Omental fat pad (tissue), 4 donors: ENCODE measurements around the gene SMIM28. TPM values are rescaled to one million over a fixed set of nuclear protein-coding genes. Genes with fewer than 3 reads are reported as not detected.

Experiments used
- ATAC-seq: fragments of 150-250 bp; one replicate; pipeline ENCODE4 v1.9.1; 2016; ENCODE audit warnings: mild to moderate bottlenecking, moderate library complexity; ENCODE audit not compliant: low FRiP score
- DNase-seq: peaks from one replicate; pipeline ENCODE4 v3.0.0-alpha.2; 2019; ENCODE audit warnings: low spot score
- CTCF ChIP-seq, 3 donors: fragments of 450-650 bp; IDR thresholded peaks; one replicate each; pipeline ENCODE4 v1.5.1; 2016 to 2017; ENCODE audit warnings: antibody characterized with exemption in 3 of 3, mild to moderate bottlenecking in 3 of 3, moderate library complexity in 2 of 3
- small RNA-seq: library from RNA; depleted of rRNA; stranded (forward); fragments of <200 nt; gene quantifications from one replicate; pipeline ENCODE3, GENCODE V24; 2016
- total RNA-seq, 4 donors: library from RNA; depleted of rRNA; stranded (reverse); fragments of >200 nt; gene quantifications; one replicate each; pipeline ENCODE4 v1.1.0, GENCODE V29; 2016

The SMIM28 gene
- total RNA-seq, 4 donors from 2014 or later = not detected

- no peak for DNase-seq
- ATAC-seq = no peak
- TF ChIP-seq CTCF (IDR thresholded peaks at IDR 0.05) = no peak
These were observed 52.1 kb downstream of the SMIM28 start for GRCh38 chr6:138429761-138430160.

- ATAC-seq (no peak), DNase-seq (no peak)
- no peak for TF ChIP-seq CTCF (IDR thresholded peaks at IDR 0.05)
These were observed 52.8 kb downstream of the SMIM28 start for GRCh38 chr6:138430361-138431145.

GRCh38 chr6:138431256-138432062 is 53.8 kb downstream of the SMIM28 start:
- TF ChIP-seq CTCF (IDR thresholded peaks at IDR 0.05) = no peak
- ATAC-seq (no peak), DNase-seq (no peak)

- no peak for TF ChIP-seq CTCF (IDR thresholded peaks at IDR 0.05)
- ATAC-seq (no peak), DNase-seq (no peak)
These were observed 54.3 kb downstream of the SMIM28 start for GRCh38 chr6:138432063-138432356.

Small RNA genes lying within 50 kb of the gene (small RNA-seq; reads per million reads assigned to genes)
- not detected for gene AL031003.1

Other genes starting within 250 kb of the SMIM28 start
- 10 to 100 TPM in 1 of 4 donors, 1 to 10 TPM in 3; 4.3 to 12.7 (median 6.8) TPM for gene ARFGEF3, start 216.0 kb upstream of the SMIM28 start, total RNA-seq
- not detected for gene PBOV1, start 159.4 kb upstream of the SMIM28 start, total RNA-seq
- gene HEBP2, start 26.3 kb downstream of the SMIM28 start, total RNA-seq = 100 to 1,000 TPM; 118 to 282 (median 205) TPM
- 10 to 100 TPM; 15.9 to 23.2 (median 18.4) TPM for gene NHSL1, start 121.6 kb downstream of the SMIM28 start, total RNA-seq